HG03039 (cell line): ENCODE results near the gene NETO1.

Source experiments
- ATAC-seq: cut with Tn5 transposase; IDR thresholded peaks from one replicate; pipeline ENCODE4 v1.9.1; 2021; ENCODE audit warnings: mild to moderate bottlenecking, moderate library complexity; ENCODE audit not compliant: unreplicated experiment

NETO1 gene, protein sequence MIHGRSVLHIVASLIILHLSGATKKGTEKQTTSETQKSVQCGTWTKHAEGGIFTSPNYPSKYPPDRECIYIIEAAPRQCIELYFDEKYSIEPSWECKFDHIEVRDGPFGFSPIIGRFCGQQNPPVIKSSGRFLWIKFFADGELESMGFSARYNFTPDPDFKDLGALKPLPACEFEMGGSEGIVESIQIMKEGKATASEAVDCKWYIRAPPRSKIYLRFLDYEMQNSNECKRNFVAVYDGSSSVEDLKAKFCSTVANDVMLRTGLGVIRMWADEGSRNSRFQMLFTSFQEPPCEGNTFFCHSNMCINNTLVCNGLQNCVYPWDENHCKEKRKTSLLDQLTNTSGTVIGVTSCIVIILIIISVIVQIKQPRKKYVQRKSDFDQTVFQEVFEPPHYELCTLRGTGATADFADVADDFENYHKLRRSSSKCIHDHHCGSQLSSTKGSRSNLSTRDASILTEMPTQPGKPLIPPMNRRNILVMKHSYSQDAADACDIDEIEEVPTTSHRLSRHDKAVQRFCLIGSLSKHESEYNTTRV

DNA sequence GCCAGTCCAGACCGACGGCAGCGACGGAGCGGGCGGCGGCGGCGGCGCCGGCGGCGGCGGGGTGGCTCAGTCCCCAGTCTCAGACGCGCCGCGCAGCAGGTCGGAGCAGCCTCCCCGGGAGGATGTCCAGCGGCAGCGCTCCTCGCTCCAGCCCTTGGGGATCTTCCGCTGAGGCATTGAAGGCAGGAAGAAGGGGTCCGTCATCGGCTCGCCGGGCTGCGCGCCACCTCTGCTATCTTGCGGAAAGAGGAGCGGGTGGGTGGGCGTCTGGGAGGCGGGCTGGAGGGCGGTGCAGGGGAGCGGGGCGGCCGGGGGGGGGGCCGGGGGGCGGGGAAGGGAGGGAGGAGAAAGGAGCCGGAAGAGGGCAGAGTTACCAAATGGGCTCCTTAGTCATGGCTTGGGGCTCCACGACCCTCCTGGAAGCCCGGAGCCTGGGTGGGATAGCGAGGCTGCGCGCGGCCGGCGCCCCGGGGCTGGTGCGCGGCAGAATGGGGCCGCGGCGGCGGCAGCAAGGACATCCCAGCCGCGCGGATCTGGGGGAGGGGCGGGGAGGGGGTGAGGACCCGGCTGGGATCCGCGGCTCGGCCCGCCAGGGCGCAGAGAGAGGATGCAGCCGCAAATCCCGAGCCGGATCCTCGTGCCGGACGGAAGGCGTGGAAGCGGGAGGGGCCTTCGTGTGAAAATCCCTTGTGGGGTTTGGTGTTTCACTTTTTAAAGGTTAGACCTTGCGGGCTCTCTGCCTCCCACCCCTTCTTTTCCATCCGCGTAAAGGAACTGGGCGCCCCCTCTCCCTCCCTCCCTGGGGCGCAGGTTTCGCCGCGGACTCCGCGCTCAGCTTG, at the start of gene NETO1:
Gene NETO1, minus strand, starts transcription at position 242 of the 839 bp plus-strand sequence. CDS start 696 bp downstream, outside the sequence.
- ATAC-seq, result no peak

DNA sequence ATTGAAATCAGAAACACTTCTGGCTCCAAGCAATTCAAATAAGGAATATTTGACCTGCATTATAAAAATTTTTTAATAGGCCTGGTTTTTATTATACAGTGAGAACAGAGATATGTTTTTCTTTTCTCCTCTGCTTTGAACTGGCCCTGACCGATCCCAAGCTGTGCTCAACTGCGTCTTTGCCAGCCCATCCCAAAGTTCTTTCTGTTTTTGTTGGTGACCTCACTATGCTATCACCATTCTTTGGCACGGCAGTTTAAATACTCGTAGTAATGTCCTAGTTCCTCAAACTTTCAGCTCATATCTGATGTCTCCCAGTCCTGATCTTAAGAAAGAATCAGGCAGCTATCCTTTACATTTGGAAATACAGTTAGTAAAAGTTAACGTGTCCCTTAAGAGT, 42.3 kb upstream of the NETO1 start:
- no peak for ATAC-seq

DNA sequence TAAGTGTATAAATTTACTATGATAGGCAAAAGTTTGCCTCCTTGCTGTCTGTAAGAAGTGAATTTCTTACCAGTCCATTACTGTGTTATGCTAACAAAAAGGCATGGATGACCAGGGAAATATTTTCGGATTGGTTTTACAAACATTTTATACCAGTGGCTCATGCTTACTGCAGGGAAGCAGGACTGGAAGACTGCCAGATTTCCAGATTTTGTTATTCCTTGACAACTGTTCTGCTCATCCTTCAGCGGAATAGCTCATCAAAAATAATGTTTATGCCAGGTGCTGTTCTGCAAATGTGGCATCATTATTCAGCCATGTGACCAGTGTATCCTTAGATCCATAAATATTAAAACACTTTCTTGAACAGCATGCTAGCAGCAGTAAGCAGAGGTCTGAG, 40.4 kb upstream of the NETO1 start:
- ATAC-seq, result no peak

DNA sequence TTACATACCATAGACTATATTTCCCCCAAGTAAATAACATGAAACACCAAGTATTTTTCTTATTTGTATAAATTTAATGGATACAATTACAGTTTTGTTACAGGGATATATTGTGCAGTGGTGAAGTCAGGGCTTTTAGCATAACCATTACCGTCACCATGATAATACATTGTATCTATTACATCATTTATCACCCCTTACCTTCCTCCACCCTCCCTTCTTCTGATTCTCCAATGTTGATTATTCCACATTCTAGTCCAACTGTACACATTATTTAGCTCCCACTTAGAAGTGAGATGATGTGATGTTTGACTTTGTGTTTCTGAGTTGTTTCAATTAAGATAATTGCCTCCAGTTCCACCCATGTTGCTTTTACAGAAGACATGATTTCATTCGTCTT, 35.2 kb upstream of the NETO1 start:
- no peak for ATAC-seq

DNA sequence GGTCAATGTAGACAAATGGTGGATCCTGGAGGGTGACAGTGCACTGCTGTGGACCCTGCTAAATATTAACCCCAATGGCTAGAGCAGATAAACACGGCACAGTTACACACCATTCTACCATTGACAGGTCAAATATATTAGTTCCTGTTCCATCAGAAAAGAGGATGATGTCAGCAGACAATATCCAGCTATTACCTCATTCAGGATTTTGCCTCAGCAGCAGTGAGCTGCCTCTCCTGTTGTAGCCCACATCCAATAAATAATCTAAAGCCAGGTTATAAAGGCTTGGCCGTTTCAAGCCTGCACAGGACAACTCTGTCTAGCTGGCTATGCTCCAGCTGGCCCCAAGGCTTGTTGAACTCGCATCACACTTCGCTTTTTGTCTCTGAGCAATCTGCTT, 31.6 kb upstream of the NETO1 start:
- ATAC-seq, result no peak

DNA sequence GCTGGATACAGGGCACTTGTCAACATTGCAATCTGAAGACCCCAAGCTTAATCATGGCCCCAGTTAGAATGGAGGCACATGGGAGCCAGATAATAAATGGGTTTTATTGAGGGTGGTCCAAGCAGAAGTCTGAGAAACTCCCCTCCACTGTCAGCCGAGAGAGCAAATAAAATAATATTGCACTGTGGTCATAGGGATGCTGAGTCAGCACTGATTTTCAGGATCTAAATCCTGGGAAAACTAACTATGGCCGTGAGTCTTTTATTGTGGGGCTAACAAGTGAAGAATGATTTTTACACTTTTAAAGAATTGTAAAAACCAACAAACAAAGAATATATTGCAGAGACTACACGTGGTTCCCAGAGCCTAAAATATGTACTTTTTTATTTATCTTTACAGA, 31.1 kb upstream of the NETO1 start:
- no peak for ATAC-seq

DNA sequence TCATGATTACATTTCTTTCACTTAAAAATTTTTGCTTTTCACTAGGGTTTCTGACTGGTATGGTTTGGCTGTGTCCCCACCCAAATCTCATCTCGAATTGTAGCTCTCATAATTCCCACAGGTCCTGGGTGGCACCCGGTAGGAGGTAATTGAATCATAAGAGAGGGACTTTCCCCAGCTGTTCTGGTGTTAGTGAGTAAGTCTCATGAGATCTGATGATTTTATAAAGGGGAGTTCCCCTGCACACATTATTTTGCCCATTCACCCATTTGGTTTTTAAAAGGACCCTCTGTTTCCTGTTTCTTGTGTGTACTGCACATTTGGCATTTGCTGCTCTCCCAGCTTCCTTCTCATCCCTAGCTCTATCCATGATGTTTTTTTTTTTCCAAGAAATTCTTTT, 27.8 kb upstream of the NETO1 start:
- no peak for ATAC-seq

DNA sequence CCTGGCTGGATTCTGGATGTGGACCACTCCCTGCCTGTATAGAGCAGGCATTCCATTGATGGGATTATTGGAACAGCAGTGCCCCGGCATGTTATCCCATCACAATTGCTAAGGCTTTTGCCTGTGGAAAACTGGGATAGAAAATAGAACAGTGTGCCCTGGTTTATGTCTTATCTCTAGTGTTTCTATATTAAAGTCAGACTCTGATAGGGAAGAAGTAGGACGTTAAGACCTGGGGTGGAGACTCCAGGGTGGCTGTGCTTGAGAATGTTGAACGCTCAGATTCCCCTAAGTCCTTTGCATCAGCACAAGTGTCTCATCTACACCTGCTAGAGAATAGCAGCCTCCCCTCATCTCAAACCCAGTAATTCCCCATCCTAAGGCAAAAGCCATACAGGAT, 10.8 kb upstream of the NETO1 start:
- ATAC-seq, result no peak

DNA sequence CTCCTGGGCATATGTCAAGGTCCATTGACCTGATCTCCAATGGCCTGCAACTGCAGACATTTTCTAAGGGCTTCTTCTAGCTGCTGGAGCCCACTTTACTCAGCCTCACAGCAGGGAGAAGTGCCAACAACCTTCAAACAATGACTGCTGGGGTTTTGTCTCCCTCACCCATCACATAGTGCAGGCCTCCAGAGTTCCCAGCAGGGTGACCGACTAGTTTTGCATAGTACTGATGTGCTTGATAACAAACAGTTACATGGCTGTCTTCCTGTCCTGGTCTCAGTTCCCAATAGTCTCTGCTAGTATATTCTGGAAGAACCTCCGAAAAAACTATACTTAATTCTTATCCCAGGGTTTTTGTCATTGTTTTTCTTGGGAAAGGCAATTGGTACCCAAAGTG, 10.4 kb upstream of the NETO1 start:
- no peak for ATAC-seq

DNA sequence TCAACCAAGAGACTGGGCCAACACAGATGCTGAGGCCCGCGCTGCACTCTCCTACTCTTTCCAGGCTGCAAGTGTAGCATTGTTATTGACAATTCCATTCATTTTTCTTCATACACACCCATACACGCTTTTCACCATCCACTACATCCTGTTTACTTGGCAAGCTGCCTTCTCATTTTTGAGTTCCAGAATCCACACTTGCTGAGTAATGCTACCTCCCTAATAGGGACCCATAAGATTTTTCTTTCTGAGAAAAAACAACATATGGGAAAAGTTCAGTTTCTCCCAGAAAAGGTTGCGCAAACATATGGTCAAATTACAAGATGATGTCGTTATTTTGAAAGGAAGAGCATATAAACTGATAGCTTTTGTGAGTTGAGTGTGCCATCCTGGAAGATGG, 3.3 kb upstream of the NETO1 start:
- ATAC-seq, result no peak

DNA sequence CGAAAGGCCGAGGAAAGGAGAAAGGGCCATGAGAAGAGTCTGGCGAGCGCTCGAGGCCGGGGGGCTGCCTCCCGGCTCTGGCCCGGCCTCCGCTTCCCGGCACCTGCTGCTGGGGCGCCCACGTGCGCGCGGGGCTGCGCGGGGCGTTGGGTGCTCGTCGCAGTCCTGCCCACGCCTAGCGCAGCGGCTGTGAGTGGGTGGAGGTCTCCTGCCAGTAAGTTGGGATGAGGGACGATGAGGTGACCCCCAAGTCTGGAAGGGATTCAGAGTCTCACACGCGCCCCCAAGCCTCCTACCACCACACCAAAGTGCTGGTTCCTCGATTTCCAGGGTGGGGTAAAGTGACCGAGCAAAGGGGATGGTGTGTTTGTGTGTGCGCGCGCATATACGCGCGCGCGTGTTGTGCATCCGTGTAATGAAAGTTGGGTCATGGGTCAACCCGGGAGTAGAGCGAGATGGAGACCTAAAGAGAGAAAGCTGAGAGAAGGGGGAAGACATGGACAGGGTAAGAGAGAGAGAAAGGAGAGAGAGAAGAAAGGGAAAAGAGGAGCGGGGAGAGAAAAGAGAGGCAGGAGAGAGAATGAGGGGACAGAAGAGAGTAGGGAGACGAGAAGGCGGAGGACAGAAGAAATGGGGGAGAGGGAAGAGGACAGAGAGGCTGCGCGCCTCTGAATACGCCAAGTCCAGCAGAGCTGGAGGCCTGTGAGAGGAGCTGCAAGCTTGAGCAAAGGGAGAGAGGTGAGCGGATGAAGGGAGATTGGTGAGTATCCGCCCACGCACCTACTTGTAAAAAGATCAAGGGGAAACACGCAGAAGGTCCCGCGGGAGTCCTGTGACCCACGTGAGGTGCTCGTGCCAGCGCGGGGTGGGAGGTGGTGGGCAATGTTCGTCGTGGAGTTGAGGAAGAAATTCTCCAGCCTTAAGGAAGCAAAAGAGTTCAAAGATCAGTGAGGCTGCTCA, 1.7 kb upstream of the NETO1 start:
- no peak for ATAC-seq

DNA sequence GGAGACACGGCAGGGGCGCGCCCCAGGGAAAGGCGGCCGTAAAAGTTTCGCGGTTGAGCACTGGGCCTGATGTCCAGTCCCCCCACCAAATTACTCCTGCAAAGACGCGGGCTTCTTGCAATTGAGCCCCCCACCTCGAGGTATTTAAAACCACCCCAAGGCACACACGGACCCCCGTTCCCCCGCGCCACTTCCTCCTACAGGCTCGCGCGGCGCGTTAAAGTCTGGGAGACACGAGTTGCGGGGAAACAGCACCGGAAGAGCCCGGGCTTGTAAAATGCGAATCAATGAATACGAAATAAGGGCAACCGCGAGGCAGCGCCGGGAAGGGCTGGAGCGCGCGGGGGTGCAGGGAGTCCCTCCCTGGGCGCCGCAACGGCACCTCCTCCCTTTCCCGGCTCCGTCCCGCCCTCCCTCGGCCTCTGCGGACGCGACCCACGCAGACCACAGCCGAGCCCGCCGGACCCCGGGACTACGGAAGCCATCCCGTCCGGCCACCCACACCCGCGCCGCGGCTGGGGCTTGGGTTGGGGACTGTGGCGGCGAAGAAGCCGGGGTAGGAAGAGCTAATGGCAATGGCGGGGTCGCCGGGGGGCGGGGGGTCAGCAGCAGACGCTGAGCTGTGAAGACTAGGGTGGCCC, 918 bp upstream of the NETO1 start:
- ATAC-seq, result no peak

DNA sequence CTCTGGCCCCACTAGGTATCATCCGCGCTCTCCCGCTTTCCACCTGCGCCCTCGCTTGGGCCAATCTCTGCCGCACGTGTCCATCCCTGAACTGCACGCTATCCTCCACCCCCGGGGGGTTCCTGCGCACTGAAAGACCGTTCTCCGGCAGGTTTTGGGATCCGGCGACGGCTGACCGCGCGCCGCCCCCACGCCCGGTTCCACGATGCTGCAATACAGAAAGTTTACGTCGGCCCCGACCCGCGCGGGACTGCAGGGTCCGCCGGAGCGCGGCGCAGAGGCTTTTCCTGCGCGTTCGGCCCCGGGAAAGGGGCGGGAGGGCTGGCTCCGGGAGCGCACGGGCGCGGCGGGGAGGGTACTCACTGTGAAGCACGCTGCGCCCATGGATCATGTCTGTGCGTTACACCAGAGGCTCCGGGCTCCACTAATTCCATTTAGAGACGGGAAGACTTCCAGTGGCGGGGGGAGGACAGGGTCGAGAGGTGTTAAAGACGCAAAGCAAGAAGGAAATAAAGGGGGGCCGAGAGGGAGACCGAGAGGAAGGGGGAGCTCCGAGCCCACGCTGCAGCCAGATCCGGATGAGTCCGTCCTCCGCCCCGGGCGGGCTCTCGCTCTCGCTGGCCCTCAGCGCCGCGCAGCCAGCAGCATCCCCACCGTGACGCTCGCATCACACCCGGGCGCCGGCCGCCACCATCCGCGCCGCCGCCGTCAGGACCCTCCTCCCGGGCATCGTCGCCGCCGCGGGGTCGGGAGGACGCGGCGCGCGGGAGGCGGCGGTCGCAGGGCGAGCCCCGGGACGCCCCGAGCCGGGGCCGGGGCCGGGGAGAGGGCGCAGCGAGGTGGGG, 664 bp downstream of the NETO1 start:
- ATAC-seq, result no peak

DNA sequence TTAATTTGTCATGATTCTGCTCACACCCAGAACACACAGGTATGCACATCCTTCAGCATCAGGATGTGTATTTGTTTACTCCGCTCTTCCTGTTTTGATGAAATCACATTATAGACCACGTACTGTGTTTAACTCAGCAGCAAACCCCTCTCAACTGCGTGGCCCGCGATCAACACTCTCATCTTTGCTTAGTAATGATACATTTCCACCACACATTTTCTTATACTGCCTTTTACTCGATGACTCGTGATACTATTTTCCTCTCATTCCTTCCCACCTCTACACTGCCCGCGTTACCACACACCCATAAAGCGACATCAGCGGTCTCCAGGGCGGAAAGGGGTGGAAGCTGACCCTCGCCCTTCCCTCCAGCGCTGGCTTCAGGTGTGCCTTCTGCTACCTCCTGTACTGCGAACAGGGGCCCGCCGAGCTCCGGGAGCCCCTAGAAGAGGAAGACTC, 1.3 kb downstream of the NETO1 start:
- ATAC-seq, result no peak

DNA sequence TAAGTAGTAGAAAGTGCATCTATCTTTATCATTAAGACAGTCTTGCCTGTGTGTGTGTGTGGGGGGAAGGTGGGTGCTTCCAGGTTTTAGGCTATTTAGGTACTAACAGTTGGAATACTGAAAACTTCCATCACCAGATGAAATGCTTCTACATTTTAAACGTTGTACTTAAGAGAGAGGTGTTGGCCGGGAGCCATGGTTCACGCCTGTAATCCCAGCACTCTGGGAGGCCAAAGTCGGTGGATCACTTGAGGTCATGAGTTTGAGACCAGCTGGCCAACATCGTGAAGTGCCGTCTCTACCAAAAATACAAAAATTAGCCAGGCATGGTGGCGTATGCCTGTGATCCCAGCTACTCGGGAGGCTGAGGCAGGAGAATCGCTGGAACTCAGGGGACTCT, 4.0 kb downstream of the NETO1 start:
- no peak for ATAC-seq

DNA sequence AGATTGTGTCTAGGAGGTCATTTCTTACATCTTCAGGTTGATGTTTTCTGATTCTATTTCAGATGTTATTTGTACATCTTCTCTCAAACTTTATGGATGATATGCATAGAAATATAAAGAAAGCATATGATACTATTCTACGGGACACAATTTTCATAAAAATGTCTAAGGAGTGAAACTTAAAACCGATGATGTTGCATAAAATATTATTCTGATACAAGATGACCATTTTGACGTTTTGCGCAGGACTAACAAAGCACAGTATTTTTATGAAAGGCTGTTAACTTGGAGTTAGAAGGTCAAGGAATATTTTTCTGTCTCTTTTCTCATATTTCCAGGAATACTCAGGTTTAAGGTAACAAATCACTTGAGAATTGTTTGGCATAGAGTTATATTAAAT, 8.7 kb downstream of the NETO1 start:
- ATAC-seq, result no peak

DNA sequence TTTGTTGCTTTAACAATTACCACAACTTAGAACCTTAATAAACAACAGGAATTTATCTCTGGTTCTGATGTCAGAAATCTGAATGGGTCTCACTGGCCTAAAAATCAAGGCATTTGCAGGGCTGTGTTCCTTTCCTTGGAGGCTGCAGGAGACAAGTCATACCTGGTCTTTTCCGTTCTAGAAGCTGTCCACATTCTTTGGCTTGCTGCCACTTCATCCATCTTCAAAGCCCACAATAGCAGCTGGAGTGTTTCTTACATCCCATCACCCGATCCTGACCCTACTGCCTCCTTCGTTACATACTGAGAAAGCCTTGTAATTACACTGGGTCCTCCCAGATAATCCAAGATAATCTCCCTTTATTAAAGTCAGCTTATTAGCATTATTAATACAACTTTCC, 18.1 kb downstream of the NETO1 start:
- no peak for ATAC-seq

DNA sequence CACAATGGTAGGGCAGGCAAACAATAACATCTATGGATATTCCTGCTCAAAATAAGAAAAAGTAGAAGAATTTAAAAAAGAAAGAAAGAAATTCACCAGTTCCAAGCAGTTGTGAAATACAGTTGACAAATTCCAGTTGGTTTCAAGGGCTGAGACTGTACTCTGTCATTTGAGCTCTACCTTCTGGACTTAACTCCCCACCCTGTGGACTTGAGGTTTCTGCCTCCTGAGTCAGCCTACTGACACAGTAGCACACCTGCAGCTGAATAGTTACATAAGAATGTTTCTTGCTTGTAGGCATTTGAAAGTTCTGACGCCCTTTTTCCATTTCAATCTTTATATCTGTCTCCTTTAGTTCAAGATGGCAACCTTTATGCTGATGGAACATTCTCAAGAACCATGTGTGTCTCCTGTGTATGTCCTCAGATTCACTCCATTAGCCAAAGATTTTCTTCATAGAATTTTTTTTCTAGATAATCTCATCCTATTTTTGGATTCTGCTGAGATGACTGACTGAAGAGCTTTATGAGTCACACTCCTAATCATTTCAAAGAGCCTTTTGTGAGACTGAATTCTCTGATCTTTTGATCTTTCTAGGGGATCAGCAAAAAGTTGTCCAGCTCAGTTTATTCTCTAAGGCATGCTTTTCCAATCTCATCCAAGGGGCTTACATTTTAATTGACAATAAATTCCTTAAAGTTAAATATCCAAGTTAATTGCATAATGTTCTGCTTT, 19.1 kb downstream of the NETO1 start:
- no peak for ATAC-seq

DNA sequence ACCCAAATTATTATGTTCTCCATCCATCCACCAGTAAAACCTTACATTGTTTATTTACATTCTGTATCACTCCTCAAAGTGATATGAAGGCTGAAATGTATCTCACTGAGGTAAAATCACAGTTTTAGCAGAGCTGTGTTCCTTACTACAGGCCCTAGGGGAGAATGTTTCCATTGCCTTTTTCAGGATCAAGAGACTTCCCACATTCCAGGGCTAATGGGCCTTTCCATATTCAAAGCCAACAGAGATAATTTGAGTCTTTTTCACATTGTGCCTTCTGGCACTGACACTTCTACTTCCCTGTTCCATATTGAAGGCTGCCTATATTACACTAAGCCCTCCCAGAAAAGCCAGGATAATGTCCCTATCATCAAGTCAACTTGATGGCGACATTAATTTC, 20.0 kb downstream of the NETO1 start:
- ATAC-seq, result no peak
